H1 (cell line): ENCODE data around the gene CSNK1G2. TPM values are rescaled to one million over a fixed set of nuclear protein-coding genes. Genes with fewer than 3 reads are reported as not detected.

Experiments used
- CTCF ChIA-PET: fragments of 300-600 bp; sonication (Branson Sonifier 250); formaldehyde crosslinking; loops from one replicate; lab custom pipeline; 2021; ENCODE audit not compliant: partially characterized antibody; lab: Charles Lee
- POLR2A ChIA-PET: fragments of 300-600 bp; sonication (Branson Sonifier 250); formaldehyde crosslinking; loops from one replicate; lab custom pipeline; 2021; ENCODE audit warnings: inconsistent platforms; ENCODE audit not compliant: partially characterized antibody; lab: Charles Lee
- DNase-seq, 2 experiments: peaks; one replicate each; pipeline versions ENCODE4 v3.0.0 to v3.0.0-alpha.2; 2010 to 2022; ENCODE audit warnings: low spot score in 2 of 2, low read depth in 1 of 2, mixed read lengths in 1 of 2
- FAIRE-seq: peaks from 2 replicates; lab custom pipeline; 2011; peaks lifted over from hg19 to GRCh38; lab: Jason Lieb, UNC
- H2AFZ ChIP-seq: 2 replicates; pipeline ENCODE4 v1.8.1; 2012; ENCODE audit warnings: low read length, inconsistent platforms
- H2AK5ac ChIP-seq: 2 replicates; pipeline ENCODE4 v1.6.1; 2013; ENCODE audit warnings: low read depth, low read length
- H2BK120ac ChIP-seq: replicated peaks from 2 replicates; pipeline ENCODE3; 2013; ENCODE audit warnings: low read depth, low read length, inconsistent platforms
- H2BK12ac ChIP-seq: 2 replicates; pipeline ENCODE4 v1.6.1; 2013; ENCODE audit warnings: low read depth, low read length
- H2BK15ac ChIP-seq: 2 replicates; pipeline ENCODE4 v1.6.1; 2013; ENCODE audit warnings: low read length
- H2BK20ac ChIP-seq: 2 replicates; pipeline ENCODE4 v1.6.1; 2013; ENCODE audit warnings: low read length
- H2BK5ac ChIP-seq: 2 replicates; pipeline ENCODE4 v1.6.1; 2013; ENCODE audit warnings: low read depth, low read length
- H3K14ac ChIP-seq: 2 replicates; pipeline ENCODE4 v1.6.1; 2013; ENCODE audit warnings: inconsistent platforms; ENCODE audit not compliant: insufficient read length
- H3K18ac ChIP-seq: 2 replicates; pipeline ENCODE4 v1.6.1; 2013; ENCODE audit warnings: low read length; ENCODE audit errors: extremely low read depth
- H3K23ac ChIP-seq: 2 replicates; pipeline ENCODE4 v1.6.1; 2013; ENCODE audit warnings: inconsistent platforms; ENCODE audit not compliant: insufficient read length
- H3K23me2 ChIP-seq: 2 replicates; pipeline ENCODE4 v1.6.1; 2013; ENCODE audit warnings: low read depth, low read length
- H3K27ac ChIP-seq: 2 replicates; pipeline ENCODE4 v1.6.1; 2011; ENCODE audit warnings: low read depth, low read length, inconsistent platforms
- H3K27me3 ChIP-seq, 4 experiments: replicated peaks in 1 of 4; 1 replicate in 1 of 4; 2 replicates in 3 of 4; pipeline versions ENCODE4 v1.6.1 to v1.8.1; 2011 to 2013; ENCODE audit warnings: low read length in 3 of 4, mild to moderate bottlenecking in 3 of 4, inconsistent platforms in 2 of 4, mixed read lengths in 2 of 4, moderate library complexity in 1 of 4; ENCODE audit not compliant: control insufficient read depth in 3 of 4, insufficient read depth in 3 of 4; ENCODE audit errors: extremely low read depth in 1 of 4
- H3K36me3 ChIP-seq, 4 experiments: 2 replicates each; pipeline versions ENCODE4 v1.6.1 to v1.8.1; 2011 to 2013; ENCODE audit warnings: mild to moderate bottlenecking in 4 of 4, low read length in 3 of 4, moderate library complexity in 2 of 4, control low read depth in 1 of 4, inconsistent platforms in 1 of 4; ENCODE audit not compliant: insufficient read depth in 4 of 4, control insufficient read depth in 2 of 4
- H3K4ac ChIP-seq: replicated peaks from 2 replicates; pipeline ENCODE3; 2013; ENCODE audit warnings: low read length, low read depth, mixed read lengths, inconsistent platforms; ENCODE audit not compliant: insufficient read length
- H3K4me1 ChIP-seq, 4 experiments: replicated peaks in 1 of 4; 1 replicate in 1 of 4; 2 replicates in 3 of 4; pipeline versions ENCODE4 v1.6.1 to v1.8.1; 2011 to 2013; ENCODE audit warnings: low read length in 3 of 4, inconsistent platforms in 2 of 4, mixed read lengths in 1 of 4; ENCODE audit not compliant: insufficient read depth in 4 of 4, control insufficient read depth in 3 of 4
- H3K4me2 ChIP-seq, 2 experiments: 2 replicates each; pipeline versions ENCODE4 v1.6.1 to v1.8.1; 2011 to 2013; ENCODE audit warnings: low read depth in 2 of 2, low read length in 2 of 2, control low read depth in 1 of 2, inconsistent platforms in 1 of 2, mild to moderate bottlenecking in 1 of 2; ENCODE audit not compliant: insufficient read depth in 1 of 2
- H3K4me3 ChIP-seq, 4 experiments: fragments of 200-600, 300-600 bp in 1 of 4; sonication (generic), shearing (Covaris generic), sonication (Bioruptor Twin) in 1 of 4; 2 replicates each; pipeline versions ENCODE4 v1.5.1 to v1.8.1; 2011 to 2016; ENCODE audit warnings: low read length in 4 of 4, low read depth in 3 of 4, control low read depth in 2 of 4, inconsistent platforms in 2 of 4, mild to moderate bottlenecking in 2 of 4, mixed read lengths in 1 of 4, moderate library complexity in 1 of 4; ENCODE audit not compliant: insufficient read depth in 2 of 4; ENCODE audit errors: extremely low read depth in 1 of 4
- H3K56ac ChIP-seq: replicated peaks from 2 replicates; pipeline ENCODE3; 2013; ENCODE audit warnings: low read depth, mild to moderate bottlenecking, mixed read lengths, low read length, inconsistent platforms; ENCODE audit not compliant: insufficient read length
- H3K79me1 ChIP-seq: 2 replicates; pipeline ENCODE4 v1.6.1; 2013; ENCODE audit warnings: low read depth, low read length, control low read depth
- H3K79me2 ChIP-seq, 2 experiments: 2 replicates each; pipeline versions ENCODE4 v1.6.1 to v1.8.1; 2012 to 2013; ENCODE audit warnings: low read length in 2 of 2, mild to moderate bottlenecking in 2 of 2, inconsistent platforms in 1 of 2; ENCODE audit not compliant: insufficient read depth in 2 of 2, control insufficient read depth in 1 of 2
- H3K9ac ChIP-seq, 4 experiments: replicated peaks in 1 of 4; 1 replicate in 1 of 4; 2 replicates in 3 of 4; pipeline versions ENCODE4 v1.6.1 to v1.8.1; 2011 to 2013; ENCODE audit warnings: low read depth in 3 of 4, low read length in 3 of 4, control low read depth in 2 of 4, mild to moderate bottlenecking in 2 of 4, moderate library complexity in 2 of 4, inconsistent platforms in 1 of 4; ENCODE audit errors: extremely low read depth in 1 of 4
- H3K9me3 ChIP-seq, 2 experiments: 2 replicates each; pipeline versions ENCODE4 v1.6.1 to v1.8.1; 2012 to 2013; ENCODE audit warnings: mild to moderate bottlenecking in 2 of 2, moderate library complexity in 2 of 2, control low read depth in 1 of 2, inconsistent platforms in 1 of 2, low read depth in 1 of 2, low read length in 1 of 2, mixed read lengths in 1 of 2; ENCODE audit not compliant: insufficient read depth in 2 of 2
- H4K20me1 ChIP-seq, 2 experiments: replicated peaks in 1 of 2; 2 replicates each; pipeline versions ENCODE3 to v1.8.1; 2011 to 2013; ENCODE audit warnings: inconsistent platforms in 2 of 2, low read length in 2 of 2, mild to moderate bottlenecking in 1 of 2; ENCODE audit not compliant: insufficient read depth in 2 of 2, control insufficient read depth in 1 of 2
- H4K5ac ChIP-seq: 2 replicates; pipeline ENCODE4 v1.6.1; 2013; ENCODE audit warnings: low read length, low read depth, mixed read lengths, inconsistent platforms; ENCODE audit not compliant: insufficient read length
- H4K8ac ChIP-seq: 2 replicates; pipeline ENCODE4 v1.8.0; 2013; ENCODE audit warnings: mild to moderate bottlenecking, moderate library complexity, low read length, inconsistent platforms; ENCODE audit not compliant: insufficient read depth; ENCODE audit errors: extremely low read depth
- H4K91ac ChIP-seq: replicated peaks from 2 replicates; pipeline ENCODE3; 2013; ENCODE audit warnings: low read length, mixed read lengths, inconsistent platforms; ENCODE audit not compliant: insufficient read length
- POLR2A ChIP-seq, 2 experiments: IDR thresholded peaks; 1 replicate in 1 of 2; 2 replicates in 1 of 2; pipeline ENCODE4 v1.6.1; 2011; ENCODE audit warnings: low read depth in 2 of 2, low read length in 2 of 2, mild to moderate bottlenecking in 2 of 2; ENCODE audit errors: control extremely low read depth in 1 of 2
- TAF1 ChIP-seq: IDR thresholded peaks from 2 replicates; pipeline ENCODE4 v1.6.1; 2011; ENCODE audit warnings: mild to moderate bottlenecking, low read depth, low read length
- WGBS, 2 experiments: shearing (Covaris generic) in 1 of 2; methylation state at CpG; one replicate each; pipeline versions ENCODE4 v1.1.6 to v1.1.7; 2013 to 2015; ENCODE audit warnings: low lambda C conversion rate in 2 of 2, mixed read lengths in 2 of 2, inconsistent platforms in 1 of 2, low coverage in 1 of 2, missing lambda C conversion rate in 1 of 2; ENCODE audit not compliant: insufficient replicate concordance in 2 of 2, insufficient coverage in 1 of 2, insufficient read length in 1 of 2; ENCODE audit errors: extremely low coverage in 1 of 2, missing lambda C conversion rate in 1 of 2; 5-methylcytosine and 5-hydroxymethylcytosine counted together
- polyA plus RNA-seq, 7 experiments: library from polyadenylated mRNA; depleted of rRNA in 3 of 7; stranded (reverse) in 5 of 7; unstranded in 2 of 7; fragments of >200 nt in 5 of 7; fragments of 200-250 nt in 2 of 7; gene quantifications; 1 replicate in 5 of 7; 2 replicates in 1 of 7; 4 replicates in 1 of 7; pipeline versions ENCODE4 v1.2.1 to v1.2.3, GENCODE V29; 2011 to 2013; ENCODE audit warnings: missing spikeins in 2 of 7, mixed read lengths in 2 of 7
- total RNA-seq: library from RNA; stranded (reverse); fragmentation: NEBNext Ultra II Directional; extraction: Animal tissue kit (Norgen Biotek cat#: 25700); gene quantifications from 2 replicates; pipeline ENCODE4 v1.2.1, GENCODE V29; 2021

The CSNK1G2 gene
- total and polyA plus RNA-seq, 2 of the 8 experiments (the other 6 are each of a cell fraction or from before 2014, with no cell fraction given): 99.5 to 130 TPM

- Histone ChIP-seq H4K91ac (no peak overlapping the region), H3K9ac (no peak overlapping the region), H3K27me3 (no peaks in the 10 kb centered on the region), H3K18ac (no peak overlapping the region), H3K4me3 (no peak overlapping the region), H2AK5ac (no peak overlapping the region), H3K14ac (no peak overlapping the region), H2BK20ac (no peak overlapping the region), H2BK12ac (no peak overlapping the region), H2BK120ac (no peak overlapping the region), H2BK15ac (no peak overlapping the region; the same call in 1 of the 2 replicates), H3K56ac (no peak overlapping the region), H3K9me3 (no peaks in the 10 kb centered on the region), H3K4me1 (peaks cover 0 to 7% (median 3%) of the 10 kb centered on the region in 4 experiments; a peak in 5 of 7 replicates), H3K27ac (no peak overlapping the region), H3K4me2 (no peak overlapping the region), H3K79me2 (no peaks in the 10 kb centered on the region), H3K79me1 (peaks cover 4% of the 10 kb centered on the region; the same call in 1 of the 2 replicates), H3K23me2 (peaks cover 7% of the 10 kb centered on the region; the same call in 1 of the 2 replicates), H3K23ac (no peak overlapping the region), H3K36me3 (no peaks in the 10 kb centered on the region), H2AFZ (no peak overlapping the region), H3K4ac (no peak overlapping the region), H4K20me1 (peaks cover 0 to 1% of the 10 kb centered on the region in 2 experiments), H4K8ac (no peak overlapping the region), H2BK5ac (no peak overlapping the region), H4K5ac (no peak overlapping the region)
- FAIRE-seq (no peak), DNase-seq (no peak)
- POLR2A ChIA-PET: interaction anchor here (0.9 to 27.5 kb wide), 4 partner anchors 13 to 81 kb away, joined by 3 to 524 read pairs (median 4); partner anchors contain the start of gene MKNK2
- 93% methylated on average over 12 of the region's 13 CpGs; no CpG with 5 or more reads in 1 of the 2 experiments for WGBS, 2 experiments
- CTCF ChIA-PET: interaction anchor here (0.7 to 2.9 kb wide), 20 partner anchors 9 to 1277 kb away, joined by 3 to 15 read pairs (median 4); no protein-coding TSS in a partner anchor
- no peak for TF ChIP-seq POLR2A (IDR thresholded peaks at IDR 0.05; ENCODE audit: control extremely low read depth in 1 of 2, low read depth in 2 of 2, low read length in 2 of 2)
- TF ChIP-seq TAF1: no peak
Measured at GRCh38 chr19:2018752-2019151, 77.8 kb downstream of the CSNK1G2 start.
